Neural cell (in vitro differentiated cells): ENCODE data around the gene MCC.

ENCODE experiments used
- CTCF ChIP-seq: fragments of 450-650 bp; IDR thresholded peaks from 2 replicates; pipeline ENCODE4 v1.5.1; 2014; ENCODE audit warnings: antibody characterized with exemption, mild to moderate bottlenecking, moderate library complexity; ENCODE audit not compliant: poor library complexity, severe bottlenecking
- EP300 ChIP-seq: fragments of 450-650 bp; conservative IDR thresholded peaks from 2 replicates; pipeline ENCODE4 v1.6.1; 2014; ENCODE audit warnings: antibody characterized with exemption, mild to moderate bottlenecking, moderate library complexity; ENCODE audit not compliant: poor library complexity, severe bottlenecking
- EZH2 ChIP-seq: fragments of 200-600, 300-800 bp; shearing (Covaris generic), sonication (generic); IDR thresholded peaks from 2 replicates; pipeline ENCODE4 v1.6.1; 2014; ENCODE audit warnings: antibody characterized with exemption, low read length, borderline replicate concordance, mild to moderate bottlenecking; ENCODE audit not compliant: insufficient read depth, poor library complexity, severe bottlenecking
- POLR2AphosphoS5 ChIP-seq: IDR thresholded peaks from 2 replicates; pipeline ENCODE4 v1.6.1; 2012
- REST ChIP-seq: IDR thresholded peaks from 2 replicates; pipeline ENCODE4 v1.6.1; 2012; ENCODE audit warnings: borderline replicate concordance
- SMC3 ChIP-seq: fragments of 450-650 bp; conservative IDR thresholded peaks from 2 replicates; pipeline ENCODE4 v1.6.1; 2014; ENCODE audit warnings: antibody characterized with exemption, mild to moderate bottlenecking, moderate library complexity; ENCODE audit not compliant: poor library complexity
- TAF1 ChIP-seq: IDR thresholded peaks from 2 replicates; pipeline ENCODE4 v1.6.1; 2012; ENCODE audit warnings: low read depth

GRCh38 chr5:113056988-113057387, 431.3 kb downstream of the MCC start:
- TF ChIP-seq CTCF: no peak
- no peak for TF ChIP-seq EP300
- no peak for TF ChIP-seq SMC3
- TF ChIP-seq EZH2: no peak
- TF ChIP-seq POLR2AphosphoS5: no peak
- TF ChIP-seq TAF1: no peak
- TF ChIP-seq REST: no peak
